Activated naive CD4-positive, alpha-beta T cell treated with anti-CD3 and anti-CD28 coated beads for 36 hours (primary cell): ENCODE measurements around the gene HBQ1. TPM values are rescaled to one million over a fixed set of nuclear protein-coding genes. Genes with fewer than 3 reads are reported as not detected.

Source experiments
- total RNA-seq, 2 experiments: library from RNA; stranded (reverse); gene quantifications; one replicate each; pipeline ENCODE4 v1.2.3, GENCODE V29; 2021

HBQ1 gene
- total RNA-seq, 2 experiments from 2014 or later = 0.79 to 1.1 TPM

Other genes with a start within 250 kb of the HBQ1 start
- 10 to 100 TPM; 38.2 to 40.9 TPM for gene POLR3K, start 126.9 kb upstream of the HBQ1 start, total RNA-seq
- 10 to 100 TPM; 38.0 to 38.6 TPM for gene SNRNP25, start 126.6 kb upstream of the HBQ1 start, total RNA-seq
- under 1 TPM in 1 of 2 experiments, not detected in 1; 0.36 TPM for gene RHBDF1, start 107.8 kb upstream of the HBQ1 start, total RNA-seq
- gene MPG, start 102.2 kb upstream of the HBQ1 start, total RNA-seq = 10 to 100 TPM; 38.6 to 38.8 TPM
- 10 to 100 TPM; 38.1 to 42.0 TPM for gene NPRL3, start 41.8 kb upstream of the HBQ1 start, total RNA-seq
- gene HBZ, start 27.8 kb upstream of the HBQ1 start, total RNA-seq = not detected
- not detected for gene HBM, start 14.5 kb upstream of the HBQ1 start, total RNA-seq
- gene HBA2, start 7.6 kb upstream of the HBQ1 start, total RNA-seq = under 1 TPM in 1 of 2 experiments, not detected in 1; 0.62 TPM
- not detected for gene HBA1, start 3.8 kb upstream of the HBQ1 start, total RNA-seq
- 10 to 100 TPM; 58.4 to 59.1 TPM for gene LUC7L, start 49.0 kb downstream of the HBQ1 start, total RNA-seq
- 10 to 100 TPM; 25.9 to 27.4 TPM for gene FAM234A, start 54.4 kb downstream of the HBQ1 start, total RNA-seq
- gene RGS11, start 95.5 kb downstream of the HBQ1 start, total RNA-seq = under 1 TPM in 1 of 2 experiments, not detected in 1; 0.10 TPM
- gene ARHGDIG, start 100.1 kb downstream of the HBQ1 start, total RNA-seq = not detected
- not detected for gene PDIA2, start 102.7 kb downstream of the HBQ1 start, total RNA-seq
- 10 to 100 TPM; 17.5 to 17.9 TPM for gene AXIN1, start 172.3 kb downstream of the HBQ1 start, total RNA-seq
- gene MRPL28, start 190.1 kb downstream of the HBQ1 start, total RNA-seq = 10 to 100 TPM; 68.3 to 74.0 TPM
- 10 to 100 TPM; 19.9 to 20.9 TPM for gene PGAP6, start 201.5 kb downstream of the HBQ1 start, total RNA-seq
- 10 to 100 TPM; 86.7 to 87.0 TPM for gene NME4, start 216.7 kb downstream of the HBQ1 start, total RNA-seq
- gene DECR2, start 221.4 kb downstream of the HBQ1 start, total RNA-seq = 1 to 10 TPM; 8.9 to 9.6 TPM
- gene RAB11FIP3, start 245.2 kb downstream of the HBQ1 start, total RNA-seq = 10 to 100 TPM; 15.8 to 18.2 TPM